ENCODE data around the gene PTPRD. TPM values are rescaled to one million over a fixed set of nuclear protein-coding genes. Genes with fewer than 3 reads are reported as not detected.

PTPRD gene
- total and polyA plus RNA-seq, 2 donors (not counting 1 experiment from before 2014, with no cell fraction given) = not detected

DNA sequence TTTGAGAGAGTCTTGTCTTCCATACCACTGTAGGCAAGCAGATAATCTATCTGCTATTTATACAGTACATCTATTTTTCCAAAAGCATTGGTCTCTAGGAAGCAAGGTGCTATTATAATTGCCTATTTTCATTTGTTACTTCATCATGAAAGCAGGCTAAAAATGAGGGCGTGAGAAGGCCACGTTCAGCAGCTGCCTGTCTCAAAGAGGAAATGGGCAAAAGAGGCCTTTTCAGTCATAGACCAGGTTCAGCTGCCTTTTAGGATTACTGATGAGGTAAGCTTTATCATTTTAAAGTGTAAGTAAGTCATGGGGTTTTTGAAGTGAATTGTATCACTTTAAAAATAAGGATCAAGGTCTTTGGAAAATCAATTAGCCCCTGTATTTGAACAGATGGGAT, 1722.1 kb downstream of the PTPRD start:
- H3K4me3 Mint-ChIP-seq = no peak overlapping the region
- Histone ChIP-seq H3K36me3 (replicated peaks in 1 of 2; ENCODE audit: control extremely low read depth in 1 of 2, control insufficient read depth in 1 of 2, extremely low read depth in 1 of 2, insufficient read depth in 2 of 2, low read length in 1 of 2) (no peaks in the 10 kb centered on the region), H3K4me2 (replicated peaks; ENCODE audit: low read depth, low read length, poor library complexity, severe bottlenecking) (no peak overlapping the region), H2AFZ (ENCODE audit: insufficient read depth, low read depth, low read length, poor library complexity, severe bottlenecking) (no peak overlapping the region), H3K9ac (ENCODE audit: low read length) (no peak overlapping the region), H3K9me3 (ENCODE audit: control extremely low read depth in 1 of 3, control insufficient read depth in 2 of 3, insufficient read depth in 1 of 3, low read length in 2 of 3) (no peaks in the 10 kb centered on the region), H3K4me3 (ENCODE audit: control extremely low read depth in 1 of 5, extremely low read depth in 1 of 5, insufficient read depth in 1 of 5, low read depth in 2 of 5, low read length in 4 of 5) (no peak overlapping the region), H3K4me1 (ENCODE audit: control insufficient read depth in 2 of 2, insufficient read depth in 2 of 2, low read length in 2 of 2) (no peaks in the 10 kb centered on the region), H3K27ac (ENCODE audit: low read length in 2 of 2) (no peak overlapping the region), H4K20me1 (ENCODE audit: control insufficient read depth, insufficient read depth, low read length, poor library complexity, severe bottlenecking) (no peaks in the 10 kb centered on the region), H3K27me3 (replicated peaks in 1 of 4; ENCODE audit: control extremely low read depth in 1 of 4, control insufficient read depth in 3 of 4, insufficient read depth in 4 of 4, low read length in 3 of 4) (no peaks in the 10 kb centered on the region), H3K79me2 (ENCODE audit: control insufficient read depth, insufficient read depth, low read length) (no peaks in the 10 kb centered on the region)
- no peak for TF ChIP-seq CTCF (IDR thresholded peaks at IDR 0.05)
- TF ChIP-seq EZH2 (IDR thresholded peaks at IDR 0.05; ENCODE audit: borderline replicate concordance, insufficient read depth, low read depth, low read length, poor library complexity, severe bottlenecking) = no peak
- DNase-seq (no peak), ATAC-seq (ENCODE audit: low read depth) (no peak)
- ChIA-PET CTCF (no interaction called here), POLR2A (no interaction called here)
- no peaks in the 10 kb centered on the region for H3K9me3 Mint-ChIP-seq (ENCODE audit: insufficient read depth)
- 42% methylated on average over 2 of the region's 2 CpGs for WGBS (ENCODE audit: insufficient coverage)
- no peak overlapping the region for H3K27ac Mint-ChIP-seq
- intact Hi-C loops (cut with micrococcal nuclease) = no loop called here
- no peaks in the 10 kb centered on the region for H3K4me1 Mint-ChIP-seq
- no peaks in the 10 kb centered on the region for H3K27me3 Mint-ChIP-seq

- Histone ChIP-seq H3K27ac (ENCODE audit: low read length in 2 of 2) (no peak overlapping the region), H3K79me2 (ENCODE audit: control insufficient read depth, insufficient read depth, low read length) (no peaks in the 10 kb centered on the region), H3K4me2 (replicated peaks; ENCODE audit: low read depth, low read length, poor library complexity, severe bottlenecking) (no peak overlapping the region), H2AFZ (ENCODE audit: insufficient read depth, low read depth, low read length, poor library complexity, severe bottlenecking) (no peak overlapping the region), H3K4me1 (ENCODE audit: control insufficient read depth in 2 of 2, insufficient read depth in 2 of 2, low read length in 2 of 2) (no peaks in the 10 kb centered on the region), H3K9ac (ENCODE audit: low read length) (no peak overlapping the region), H4K20me1 (ENCODE audit: control insufficient read depth, insufficient read depth, low read length, poor library complexity, severe bottlenecking) (no peaks in the 10 kb centered on the region), H3K9me3 (ENCODE audit: control extremely low read depth in 1 of 3, control insufficient read depth in 2 of 3, insufficient read depth in 1 of 3, low read length in 2 of 3) (no peaks in the 10 kb centered on the region), H3K36me3 (replicated peaks in 1 of 2; ENCODE audit: control extremely low read depth in 1 of 2, control insufficient read depth in 1 of 2, extremely low read depth in 1 of 2, insufficient read depth in 2 of 2, low read length in 1 of 2) (no peaks in the 10 kb centered on the region), H3K4me3 (ENCODE audit: control extremely low read depth in 1 of 5, extremely low read depth in 1 of 5, insufficient read depth in 1 of 5, low read depth in 2 of 5, low read length in 4 of 5) (no peak overlapping the region), H3K27me3 (replicated peaks in 1 of 4; ENCODE audit: control extremely low read depth in 1 of 4, control insufficient read depth in 3 of 4, insufficient read depth in 4 of 4, low read length in 3 of 4) (no peaks in the 10 kb centered on the region)
- ATAC-seq (ENCODE audit: low read depth) = no peak
- intact Hi-C loops (cut with micrococcal nuclease) = no loop called here
- no peaks in the 10 kb centered on the region for H3K27me3 Mint-ChIP-seq
- no peak overlapping the region for H3K27ac Mint-ChIP-seq
- ChIA-PET CTCF (no interaction called here), POLR2A (no interaction called here)
- H3K4me1 Mint-ChIP-seq = no peaks in the 10 kb centered on the region
- no CpG with 5 or more reads among the region's 1 CpG for WGBS (ENCODE audit: insufficient coverage)
- no peak overlapping the region for H3K4me3 Mint-ChIP-seq
- no peak for TF ChIP-seq EZH2 (IDR thresholded peaks at IDR 0.05; ENCODE audit: borderline replicate concordance, insufficient read depth, low read depth, low read length, poor library complexity, severe bottlenecking)
- no peak for TF ChIP-seq CTCF (IDR thresholded peaks at IDR 0.05)
- no peaks in the 10 kb centered on the region for H3K9me3 Mint-ChIP-seq (ENCODE audit: insufficient read depth)
- DNase-seq = no peak
Observed at GRCh38 chr9:8889100-8889499, 1723.7 kb downstream of the PTPRD start.

Measured in B cell (primary cell).